HepG2 (cell line): ENCODE data around the gene EIF4G1. TPM values are rescaled to one million over a fixed set of nuclear protein-coding genes. Genes with fewer than 3 reads are reported as not detected.

ENCODE experiments used
- ARNT2 ChIP-seq: sonication (generic); formaldehyde crosslinking; IDR thresholded peaks from 2 replicates; pipeline ENCODE4 v1.8.0; 2022; ENCODE audit warnings: mild to moderate bottlenecking, low read depth, missing genetic modification reagents, moderate library complexity
- BORCS8-MEF2B ChIP-seq: sonication (generic); formaldehyde crosslinking; IDR thresholded peaks from 2 replicates; pipeline ENCODE4 v1.8.0; 2022; ENCODE audit warnings: mild to moderate bottlenecking, missing genetic modification reagents
- GATA4 ChIP-seq: sonication (generic); IDR thresholded peaks from 2 replicates; pipeline ENCODE4 v1.6.1; 2016; ENCODE audit warnings: antibody characterized with exemption, low read depth, borderline replicate concordance
- KAT8 ChIP-seq: IDR thresholded peaks from 2 replicates; pipeline ENCODE4 v1.6.1; 2016; ENCODE audit warnings: missing genetic modification reagents, missing compliant biosample characterization
- POGK ChIP-seq: sonication (generic); formaldehyde crosslinking; conservative IDR thresholded peaks from 2 replicates; pipeline ENCODE4 v1.8.0; 2022; ENCODE audit warnings: mild to moderate bottlenecking, moderate library complexity, missing genetic modification reagents
- SMAD3 ChIP-seq: sonication (generic); formaldehyde crosslinking; IDR thresholded peaks from 2 replicates; pipeline ENCODE4 v1.4.0; 2020; ENCODE audit warnings: missing genetic modification reagents
- SSRP1 ChIP-seq: IDR thresholded peaks from 2 replicates; pipeline ENCODE4 v1.6.1; 2016; ENCODE audit warnings: control low read depth
- ZKSCAN5 ChIP-seq: sonication (generic); formaldehyde crosslinking; IDR thresholded peaks from 2 replicates; pipeline ENCODE4 v1.5.1; 2020; ENCODE audit warnings: mild to moderate bottlenecking, missing genetic modification reagents
- ZNF3 ChIP-seq: IDR thresholded peaks from 2 replicates; pipeline ENCODE4 v1.7.0; 2017; ENCODE audit warnings: inconsistent platforms
- ZNF883 ChIP-seq: sonication (generic); formaldehyde crosslinking; IDR thresholded peaks from 2 replicates; pipeline ENCODE4 v1.5.1; 2020; ENCODE audit warnings: mild to moderate bottlenecking, missing genetic modification reagents; ENCODE audit errors: not compliant biosample characterization
- ZNF891 ChIP-seq: sonication (generic); formaldehyde crosslinking; IDR thresholded peaks from 2 replicates; pipeline ENCODE4 v1.5.0; 2020; ENCODE audit warnings: mild to moderate bottlenecking, missing genetic modification reagents
- polyA plus RNA-seq, 8 experiments: library from polyadenylated mRNA; depleted of rRNA in 3 of 8; stranded (reverse) in 7 of 8; unstranded in 1 of 8; fragments of >200 nt; fragmentation: Illumina TruSeq in 4 of 8; extraction: Trizol in 4 of 8; gene quantifications; 2 replicates each; pipeline versions ENCODE4 v1.2.1 to v1.2.3, GENCODE V29; 2011 to 2016; ENCODE audit warnings: low read depth in 4 of 8, missing spikeins in 1 of 8, mixed read lengths in 1 of 8; ENCODE audit not compliant: insufficient read depth in 1 of 8
- total RNA-seq, 5 experiments: library from RNA; depleted of rRNA; stranded (reverse); fragments of >200 nt; fragmentation: Illumina TruSeq; extraction: Trizol; gene quantifications; 2 replicates each; pipeline ENCODE4 v1.2.3, GENCODE V29; 2016; ENCODE audit warnings: low read depth in 1 of 5
- TF ChIP-seq, protein P1 (sequence below): sonication (generic); formaldehyde crosslinking; IDR thresholded peaks from 2 replicates; pipeline ENCODE4 v1.4.0; 2020; ENCODE audit warnings: missing genetic modification reagents
- TF ChIP-seq, protein P2 (sequence below): sonication (generic); formaldehyde crosslinking; conservative IDR thresholded peaks from 2 replicates; pipeline ENCODE4 v1.4.0; 2020; ENCODE audit warnings: mild to moderate bottlenecking, missing genetic modification reagents, moderate library complexity
- TF ChIP-seq, protein P3 (sequence below): sonication (generic); formaldehyde crosslinking; IDR thresholded peaks from 2 replicates; pipeline ENCODE4 v1.4.0; 2020; ENCODE audit warnings: mild to moderate bottlenecking, missing genetic modification reagents

The EIF4G1 gene
- total and polyA plus RNA-seq, 2 of the 13 experiments (the other 11 are each of a cell fraction or from before 2014, with no cell fraction given), result 208 to 213 TPM

DNA sequence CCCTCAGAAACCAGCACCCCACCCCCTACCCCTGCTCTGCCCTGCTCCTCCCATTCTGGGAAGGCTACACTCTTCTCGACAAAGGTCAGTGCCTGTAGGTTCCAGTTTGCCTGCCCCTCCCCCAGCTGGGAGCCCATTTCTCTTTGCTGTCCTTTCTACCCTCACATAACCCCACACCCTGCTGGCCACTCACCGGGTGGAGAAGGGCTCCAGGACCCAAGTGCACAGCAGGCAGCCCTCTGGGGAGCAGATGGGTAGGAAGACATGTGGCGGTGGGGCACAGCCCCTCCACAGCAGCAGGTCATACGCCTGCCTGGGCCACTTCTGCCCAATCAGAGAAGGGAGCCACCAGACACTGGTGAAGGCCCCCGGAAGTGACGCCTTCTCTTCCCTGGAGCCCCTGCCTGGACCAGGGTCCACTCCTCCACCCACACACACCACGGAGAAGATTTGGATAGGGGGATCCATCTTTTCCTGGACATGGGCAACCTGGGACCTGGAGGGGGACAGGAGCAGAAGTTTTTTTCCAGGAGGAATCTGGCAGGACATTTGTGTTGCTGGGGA is 63.6 kb downstream of the EIF4G1 start, which contains the start of gene THPO (continued):
- TF ChIP-seq, protein P1, sequence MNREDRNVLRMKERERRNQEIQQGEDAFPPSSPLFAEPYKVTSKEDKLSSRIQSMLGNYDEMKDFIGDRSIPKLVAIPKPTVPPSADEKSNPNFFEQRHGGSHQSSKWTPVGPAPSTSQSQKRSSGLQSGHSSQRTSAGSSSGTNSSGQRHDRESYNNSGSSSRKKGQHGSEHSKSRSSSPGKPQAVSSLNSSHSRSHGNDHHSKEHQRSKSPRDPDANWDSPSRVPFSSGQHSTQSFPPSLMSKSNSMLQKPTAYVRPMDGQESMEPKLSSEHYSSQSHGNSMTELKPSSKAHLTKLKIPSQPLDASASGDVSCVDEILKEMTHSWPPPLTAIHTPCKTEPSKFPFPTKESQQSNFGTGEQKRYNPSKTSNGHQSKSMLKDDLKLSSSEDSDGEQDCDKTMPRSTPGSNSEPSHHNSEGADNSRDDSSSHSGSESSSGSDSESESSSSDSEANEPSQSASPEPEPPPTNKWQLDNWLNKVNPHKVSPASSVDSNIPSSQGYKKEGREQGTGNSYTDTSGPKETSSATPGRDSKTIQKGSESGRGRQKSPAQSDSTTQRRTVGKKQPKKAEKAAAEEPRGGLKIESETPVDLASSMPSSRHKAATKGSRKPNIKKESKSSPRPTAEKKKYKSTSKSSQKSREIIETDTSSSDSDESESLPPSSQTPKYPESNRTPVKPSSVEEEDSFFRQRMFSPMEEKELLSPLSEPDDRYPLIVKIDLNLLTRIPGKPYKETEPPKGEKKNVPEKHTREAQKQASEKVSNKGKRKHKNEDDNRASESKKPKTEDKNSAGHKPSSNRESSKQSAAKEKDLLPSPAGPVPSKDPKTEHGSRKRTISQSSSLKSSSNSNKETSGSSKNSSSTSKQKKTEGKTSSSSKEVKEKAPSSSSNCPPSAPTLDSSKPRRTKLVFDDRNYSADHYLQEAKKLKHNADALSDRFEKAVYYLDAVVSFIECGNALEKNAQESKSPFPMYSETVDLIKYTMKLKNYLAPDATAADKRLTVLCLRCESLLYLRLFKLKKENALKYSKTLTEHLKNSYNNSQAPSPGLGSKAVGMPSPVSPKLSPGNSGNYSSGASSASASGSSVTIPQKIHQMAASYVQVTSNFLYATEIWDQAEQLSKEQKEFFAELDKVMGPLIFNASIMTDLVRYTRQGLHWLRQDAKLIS (CRISPR knock-in tag), result no peak
- TF ChIP-seq, protein P2, sequence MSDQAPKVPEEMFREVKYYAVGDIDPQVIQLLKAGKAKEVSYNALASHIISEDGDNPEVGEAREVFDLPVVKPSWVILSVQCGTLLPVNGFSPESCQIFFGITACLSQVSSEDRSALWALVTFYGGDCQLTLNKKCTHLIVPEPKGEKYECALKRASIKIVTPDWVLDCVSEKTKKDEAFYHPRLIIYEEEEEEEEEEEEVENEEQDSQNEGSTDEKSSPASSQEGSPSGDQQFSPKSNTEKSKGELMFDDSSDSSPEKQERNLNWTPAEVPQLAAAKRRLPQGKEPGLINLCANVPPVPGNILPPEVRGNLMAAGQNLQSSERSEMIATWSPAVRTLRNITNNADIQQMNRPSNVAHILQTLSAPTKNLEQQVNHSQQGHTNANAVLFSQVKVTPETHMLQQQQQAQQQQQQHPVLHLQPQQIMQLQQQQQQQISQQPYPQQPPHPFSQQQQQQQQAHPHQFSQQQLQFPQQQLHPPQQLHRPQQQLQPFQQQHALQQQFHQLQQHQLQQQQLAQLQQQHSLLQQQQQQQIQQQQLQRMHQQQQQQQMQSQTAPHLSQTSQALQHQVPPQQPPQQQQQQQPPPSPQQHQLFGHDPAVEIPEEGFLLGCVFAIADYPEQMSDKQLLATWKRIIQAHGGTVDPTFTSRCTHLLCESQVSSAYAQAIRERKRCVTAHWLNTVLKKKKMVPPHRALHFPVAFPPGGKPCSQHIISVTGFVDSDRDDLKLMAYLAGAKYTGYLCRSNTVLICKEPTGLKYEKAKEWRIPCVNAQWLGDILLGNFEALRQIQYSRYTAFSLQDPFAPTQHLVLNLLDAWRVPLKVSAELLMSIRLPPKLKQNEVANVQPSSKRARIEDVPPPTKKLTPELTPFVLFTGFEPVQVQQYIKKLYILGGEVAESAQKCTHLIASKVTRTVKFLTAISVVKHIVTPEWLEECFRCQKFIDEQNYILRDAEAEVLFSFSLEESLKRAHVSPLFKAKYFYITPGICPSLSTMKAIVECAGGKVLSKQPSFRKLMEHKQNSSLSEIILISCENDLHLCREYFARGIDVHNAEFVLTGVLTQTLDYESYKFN (CRISPR knock-in tag), result peak; percentile 76
- TF ChIP-seq ZNF3 (CRISPR knock-in tag), result no peak
- TF ChIP-seq, protein P3, sequence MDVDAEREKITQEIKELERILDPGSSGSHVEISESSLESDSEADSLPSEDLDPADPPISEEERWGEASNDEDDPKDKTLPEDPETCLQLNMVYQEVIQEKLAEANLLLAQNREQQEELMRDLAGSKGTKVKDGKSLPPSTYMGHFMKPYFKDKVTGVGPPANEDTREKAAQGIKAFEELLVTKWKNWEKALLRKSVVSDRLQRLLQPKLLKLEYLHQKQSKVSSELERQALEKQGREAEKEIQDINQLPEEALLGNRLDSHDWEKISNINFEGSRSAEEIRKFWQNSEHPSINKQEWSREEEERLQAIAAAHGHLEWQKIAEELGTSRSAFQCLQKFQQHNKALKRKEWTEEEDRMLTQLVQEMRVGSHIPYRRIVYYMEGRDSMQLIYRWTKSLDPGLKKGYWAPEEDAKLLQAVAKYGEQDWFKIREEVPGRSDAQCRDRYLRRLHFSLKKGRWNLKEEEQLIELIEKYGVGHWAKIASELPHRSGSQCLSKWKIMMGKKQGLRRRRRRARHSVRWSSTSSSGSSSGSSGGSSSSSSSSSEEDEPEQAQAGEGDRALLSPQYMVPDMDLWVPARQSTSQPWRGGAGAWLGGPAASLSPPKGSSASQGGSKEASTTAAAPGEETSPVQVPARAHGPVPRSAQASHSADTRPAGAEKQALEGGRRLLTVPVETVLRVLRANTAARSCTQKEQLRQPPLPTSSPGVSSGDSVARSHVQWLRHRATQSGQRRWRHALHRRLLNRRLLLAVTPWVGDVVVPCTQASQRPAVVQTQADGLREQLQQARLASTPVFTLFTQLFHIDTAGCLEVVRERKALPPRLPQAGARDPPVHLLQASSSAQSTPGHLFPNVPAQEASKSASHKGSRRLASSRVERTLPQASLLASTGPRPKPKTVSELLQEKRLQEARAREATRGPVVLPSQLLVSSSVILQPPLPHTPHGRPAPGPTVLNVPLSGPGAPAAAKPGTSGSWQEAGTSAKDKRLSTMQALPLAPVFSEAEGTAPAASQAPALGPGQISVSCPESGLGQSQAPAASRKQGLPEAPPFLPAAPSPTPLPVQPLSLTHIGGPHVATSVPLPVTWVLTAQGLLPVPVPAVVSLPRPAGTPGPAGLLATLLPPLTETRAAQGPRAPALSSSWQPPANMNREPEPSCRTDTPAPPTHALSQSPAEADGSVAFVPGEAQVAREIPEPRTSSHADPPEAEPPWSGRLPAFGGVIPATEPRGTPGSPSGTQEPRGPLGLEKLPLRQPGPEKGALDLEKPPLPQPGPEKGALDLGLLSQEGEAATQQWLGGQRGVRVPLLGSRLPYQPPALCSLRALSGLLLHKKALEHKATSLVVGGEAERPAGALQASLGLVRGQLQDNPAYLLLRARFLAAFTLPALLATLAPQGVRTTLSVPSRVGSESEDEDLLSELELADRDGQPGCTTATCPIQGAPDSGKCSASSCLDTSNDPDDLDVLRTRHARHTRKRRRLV (CRISPR knock-in tag), result 0 out of 2 replicates have a peak, but pooled peaks have one; percentile 56
- TF ChIP-seq KAT8 (CRISPR knock-in tag), result peak; percentile 87
- no peak for TF ChIP-seq ZKSCAN5
- TF ChIP-seq SMAD3, result peak; percentile 76
- no peak for TF ChIP-seq SSRP1
- TF ChIP-seq ARNT2, result no peak
- TF ChIP-seq BORCS8-MEF2B (CRISPR knock-in tag), result peak; percentile 73
- 0 out of 2 replicates have a peak, but pooled peaks have one; percentile 59 for TF ChIP-seq GATA4
- peak; percentile 84 for TF ChIP-seq POGK (CRISPR knock-in tag)
- TF ChIP-seq ZNF891, result peak; percentile 69
- TF ChIP-seq ZNF883 (CRISPR knock-in tag), result no peak
